K562 (cell line): ENCODE measurements around the gene IL1F10. TPM values are rescaled to one million over a fixed set of nuclear protein-coding genes. Genes with fewer than 3 reads are reported as not detected.

Source experiments
- CREB1 ChIP-seq, 2 experiments: sonication (generic) in 1 of 2; formaldehyde crosslinking in 1 of 2; IDR thresholded peaks; 2 replicates each; pipeline versions ENCODE4 v1.6.1 to v1.8.0; 2012 to 2022; ENCODE audit warnings: inconsistent platforms in 1 of 2, mild to moderate bottlenecking in 1 of 2, missing genetic modification reagents in 1 of 2, moderate library complexity in 1 of 2
- EGR1 ChIP-seq: fragments of 450-650 bp; conservative IDR thresholded peaks from 2 replicates; pipeline ENCODE4 v1.6.1; 2017; ENCODE audit warnings: mild to moderate bottlenecking
- L3MBTL2 ChIP-seq: fragments of 450-650 bp; IDR thresholded peaks from 2 replicates; pipeline ENCODE4 v1.6.1; 2016; ENCODE audit warnings: mild to moderate bottlenecking, moderate library complexity
- TAF1 ChIP-seq: IDR thresholded peaks from 2 replicates; pipeline ENCODE4 v1.6.1; 2011; ENCODE audit warnings: mild to moderate bottlenecking, low read length, moderate library complexity; ENCODE audit not compliant: insufficient read depth, control insufficient read depth, severe bottlenecking; ENCODE audit errors: extremely low read depth
- TARDBP ChIP-seq: fragments of 450-650 bp; IDR thresholded peaks from 2 replicates; pipeline ENCODE4 v1.6.1; 2016
- ZNF224 ChIP-seq: sonication (generic); formaldehyde crosslinking; IDR thresholded peaks from 2 replicates; pipeline ENCODE4 v1.8.0; 2022; ENCODE audit warnings: mild to moderate bottlenecking, missing genetic modification reagents
- ZNF511 ChIP-seq: sonication (generic); formaldehyde crosslinking; IDR thresholded peaks from 2 replicates; pipeline ENCODE4 v1.8.0; 2022; ENCODE audit warnings: mild to moderate bottlenecking, missing genetic modification reagents
- ZNF561 ChIP-seq: fragments of 450-650 bp; formaldehyde crosslinking; conservative IDR thresholded peaks from 2 replicates; pipeline ENCODE4 v1.4.0; 2020; ENCODE audit warnings: mild to moderate bottlenecking, moderate library complexity
- ZNF57 ChIP-seq: fragments of 450-650 bp; formaldehyde crosslinking; IDR thresholded peaks from 2 replicates; pipeline ENCODE4 v1.4.0; 2020; ENCODE audit warnings: mild to moderate bottlenecking, moderate library complexity
- polyA plus RNA-seq, 8 experiments: library from polyadenylated mRNA; depleted of rRNA in 4 of 8; stranded (reverse) in 5 of 8; unstranded in 3 of 8; fragments of >200 nt; fragmentation: Nextera tagmentation in 2 of 8; fragmentation: Illumina TruSeq in 1 of 8; extraction: Ambion mirVana in 2 of 8; extraction: Trizol in 1 of 8; gene quantifications; 2 replicates each; pipeline versions ENCODE4 v1.2.1 to v1.2.3, GENCODE V29; 2011 to 2014; ENCODE audit warnings: inconsistent platforms in 1 of 8, missing spikeins in 1 of 8
- total RNA-seq, 7 experiments: library from RNA; depleted of rRNA in 6 of 7; stranded (reverse); fragments of >200 nt in 6 of 7; fragmentation: Illumina TruSeq in 2 of 7; extraction: Trizol in 2 of 7; gene quantifications; 2 replicates each; pipeline versions ENCODE4 v1.2.1 to v1.2.3, GENCODE V29; 2011 to 2021; ENCODE audit warnings: low replicate concordance in 1 of 7
- TF ChIP-seq, protein P1 (sequence below): fragments of 200-400 bp; formaldehyde crosslinking; IDR thresholded peaks from 2 replicates; pipeline ENCODE4 v1.6.1; 2017; ENCODE audit warnings: mild to moderate bottlenecking, low read depth, low read length, moderate library complexity

IL1F10 gene
- total and polyA plus RNA-seq, 9 of the 15 experiments (the other 6 are each of a cell fraction or from before 2014, with no cell fraction given): not detected

GRCh38 chr2:113122364-113122763 lies 54.6 kb downstream of the IL1F10 start (continued):
- TF ChIP-seq TAF1 (no peak), ZNF224 (CRISPR knock-in tag) (no peak), L3MBTL2 (no peak), ZNF561 (CRISPR knock-in tag) (no peak), ZNF511 (CRISPR knock-in tag) (no peak), EGR1 (no peak), ZNF57 (CRISPR knock-in tag) (no peak), TARDBP (no peak), CREB1 (IDR thresholded peaks at IDR 0.05) (no peak), CREB1 (CRISPR knock-in tag; IDR thresholded peaks at IDR 0.05) (no peak)
- TF ChIP-seq, protein P1, sequence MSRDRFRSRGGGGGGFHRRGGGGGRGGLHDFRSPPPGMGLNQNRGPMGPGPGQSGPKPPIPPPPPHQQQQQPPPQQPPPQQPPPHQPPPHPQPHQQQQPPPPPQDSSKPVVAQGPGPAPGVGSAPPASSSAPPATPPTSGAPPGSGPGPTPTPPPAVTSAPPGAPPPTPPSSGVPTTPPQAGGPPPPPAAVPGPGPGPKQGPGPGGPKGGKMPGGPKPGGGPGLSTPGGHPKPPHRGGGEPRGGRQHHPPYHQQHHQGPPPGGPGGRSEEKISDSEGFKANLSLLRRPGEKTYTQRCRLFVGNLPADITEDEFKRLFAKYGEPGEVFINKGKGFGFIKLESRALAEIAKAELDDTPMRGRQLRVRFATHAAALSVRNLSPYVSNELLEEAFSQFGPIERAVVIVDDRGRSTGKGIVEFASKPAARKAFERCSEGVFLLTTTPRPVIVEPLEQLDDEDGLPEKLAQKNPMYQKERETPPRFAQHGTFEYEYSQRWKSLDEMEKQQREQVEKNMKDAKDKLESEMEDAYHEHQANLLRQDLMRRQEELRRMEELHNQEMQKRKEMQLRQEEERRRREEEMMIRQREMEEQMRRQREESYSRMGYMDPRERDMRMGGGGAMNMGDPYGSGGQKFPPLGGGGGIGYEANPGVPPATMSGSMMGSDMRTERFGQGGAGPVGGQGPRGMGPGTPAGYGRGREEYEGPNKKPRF: no peak
